Activated CD8-positive, alpha-beta memory T cell treated with anti-CD3 and anti-CD28 coated beads, Interleukin-2, amount 50 U/mL, for 1 hour (primary cell): ENCODE measurements around the gene EFCAB6.

Source experiments
- DNase-seq: peaks from one replicate; pipeline ENCODE4 v3.0.0-alpha.2; 2020; ENCODE audit errors: extremely low read depth

Gene EFCAB6

GRCh38 chr22:43819421-43819921, 7.4 kb upstream of the EFCAB6 start:
- DNase-seq: no peak

- no peak for DNase-seq
Observed at GRCh38 chr22:43818981-43819380, 6.9 kb upstream of the EFCAB6 start.

- DNase-seq: no peak
Observed at GRCh38 chr22:43817402-43817801, 5.3 kb upstream of the EFCAB6 start.

- DNase-seq: no peak
Observed at GRCh38 chr22:43814264-43814663, 2.2 kb upstream of the EFCAB6 start.

GRCh38 chr22:43812890-43813289, 785 bp upstream of the EFCAB6 start:
- DNase-seq: no peak

GRCh38 chr22:43811777-43812148, 342 bp downstream of the EFCAB6 start:
- DNase-seq: no peak

- no peak for DNase-seq
Observed at GRCh38 chr22:43802897-43803495, 9.1 kb downstream of the EFCAB6 start.

- no peak for DNase-seq
Observed at GRCh38 chr22:43800970-43801369, 11.1 kb downstream of the EFCAB6 start.

GRCh38 chr22:43798492-43798891, 13.6 kb downstream of the EFCAB6 start:
- no peak for DNase-seq

- no peak for DNase-seq
Observed at GRCh38 chr22:43796567-43796966, 15.5 kb downstream of the EFCAB6 start.

GRCh38 chr22:43795320-43795719, 16.8 kb downstream of the EFCAB6 start:
- no peak for DNase-seq

GRCh38 chr22:43792905-43793304, 19.2 kb downstream of the EFCAB6 start:
- DNase-seq: no peak

- no peak for DNase-seq
Observed at GRCh38 chr22:43789452-43789851, 22.7 kb downstream of the EFCAB6 start.

GRCh38 chr22:43783777-43784176, 28.3 kb downstream of the EFCAB6 start:
- DNase-seq: no peak

- DNase-seq: no peak
Observed at GRCh38 chr22:43782448-43782847, 29.7 kb downstream of the EFCAB6 start.

- DNase-seq: no peak
Observed at GRCh38 chr22:43777286-43777685, 34.8 kb downstream of the EFCAB6 start.

- no peak for DNase-seq
Observed at GRCh38 chr22:43776081-43776670, 35.9 kb downstream of the EFCAB6 start.

- DNase-seq: no peak
Observed at GRCh38 chr22:43774318-43774915, 37.7 kb downstream of the EFCAB6 start.

GRCh38 chr22:43772831-43773230, 39.3 kb downstream of the EFCAB6 start:
- DNase-seq: no peak

GRCh38 chr22:43755452-43755851, 56.7 kb downstream of the EFCAB6 start:
- no peak for DNase-seq

GRCh38 chr22:43755011-43755410, 57.1 kb downstream of the EFCAB6 start:
- DNase-seq: no peak

- no peak for DNase-seq
Observed at GRCh38 chr22:43754176-43754575, 57.9 kb downstream of the EFCAB6 start.

GRCh38 chr22:43753688-43754087, 58.4 kb downstream of the EFCAB6 start:
- DNase-seq: no peak
